Calu3 (cell line): Measurements from ENCODE around the gene RBMX. TPM values are rescaled to one million over a fixed set of nuclear protein-coding genes. Genes with fewer than 3 reads are reported as not detected.

Source experiments
- BruUV-seq: library from RNA; stranded (reverse); fragments of 400-500 nt; replicated peaks from 2 replicates; lab custom pipeline; 2021; lab: Mats Ljungman, UMichigan
- CTCF ChIA-PET: fragments of 300-600 bp; sonication (Branson Sonifier 250); formaldehyde crosslinking; loops from one replicate; lab custom pipeline; 2022; ENCODE audit warnings: antibody characterized with exemption; lab: Charles Lee
- DNase-seq: peaks from one replicate; pipeline ENCODE4 v3.0.0; 2022
- H3K27ac Mint-ChIP-seq: one replicate; pipeline ENCODE4 v1.8.0; 2022; ENCODE audit warnings: mixed read lengths; ENCODE audit not compliant: unreplicated experiment
- H3K27me3 Mint-ChIP-seq: one replicate; pipeline ENCODE4 v1.8.0; 2022; ENCODE audit warnings: mixed read lengths; ENCODE audit not compliant: unreplicated experiment
- H3K36me3 Mint-ChIP-seq: one replicate; pipeline ENCODE4 v1.8.0; 2022; ENCODE audit warnings: mild to moderate bottlenecking, moderate library complexity, mixed read lengths; ENCODE audit not compliant: insufficient read depth, unreplicated experiment
- H3K4me1 Mint-ChIP-seq: one replicate; pipeline ENCODE4 v1.8.0; 2022; ENCODE audit warnings: mild to moderate bottlenecking, low read depth, mixed read lengths; ENCODE audit not compliant: unreplicated experiment
- H3K4me3 Mint-ChIP-seq: one replicate; pipeline ENCODE4 v1.8.0; 2022; ENCODE audit warnings: mild to moderate bottlenecking, low read depth, moderate library complexity, mixed read lengths; ENCODE audit not compliant: unreplicated experiment
- H3K9me3 Mint-ChIP-seq: one replicate; pipeline ENCODE4 v1.8.0; 2022; ENCODE audit warnings: low read depth, mixed read lengths; ENCODE audit not compliant: unreplicated experiment
- CTCF ChIP-seq: fragments of 200-600 bp; IDR thresholded peaks from one replicate; pipeline ENCODE4 v1.8.0; 2022; ENCODE audit warnings: antibody characterized with exemption; ENCODE audit not compliant: unreplicated experiment
- intact Hi-C: fragments of 100-400 bp; cut with micrococcal nuclease; formaldehyde crosslinking; loops from one replicate; pipeline ENCODE4 v1.10.0; 2022; ENCODE audit not compliant: unreplicated experiment
- total RNA-seq: library from RNA; stranded (reverse); gene quantifications from 2 replicates; pipeline ENCODE4 v1.2.3, GENCODE V29; 2022

Gene RBMX
- total RNA-seq, 1 experiment from 2014 or later: 252 TPM

- TF ChIP-seq CTCF: no peak
- DNase-seq: no peak
- no peak overlapping the region for H3K4me3 Mint-ChIP-seq
- CTCF ChIA-PET: interaction anchor here (0.6 kb wide), 1 partner anchor 45 kb away, joined by 3 read pairs; no protein-coding TSS in a partner anchor
- no peaks in the 10 kb centered on the region for H3K9me3 Mint-ChIP-seq
- H3K4me1 Mint-ChIP-seq: peaks cover 17% of the 10 kb centered on the region
- intact Hi-C loops: no loop called here
- H3K27me3 Mint-ChIP-seq: no peaks in the 10 kb centered on the region
- H3K36me3 Mint-ChIP-seq: peaks cover 23% of the 10 kb centered on the region
- BruUV-seq: no TSS peak
- peak overlapping the region; percentile 23 for H3K27ac Mint-ChIP-seq
Measured at GRCh38 chrX:136911253-136911652, 30.7 kb upstream of the RBMX start.

DNA sequence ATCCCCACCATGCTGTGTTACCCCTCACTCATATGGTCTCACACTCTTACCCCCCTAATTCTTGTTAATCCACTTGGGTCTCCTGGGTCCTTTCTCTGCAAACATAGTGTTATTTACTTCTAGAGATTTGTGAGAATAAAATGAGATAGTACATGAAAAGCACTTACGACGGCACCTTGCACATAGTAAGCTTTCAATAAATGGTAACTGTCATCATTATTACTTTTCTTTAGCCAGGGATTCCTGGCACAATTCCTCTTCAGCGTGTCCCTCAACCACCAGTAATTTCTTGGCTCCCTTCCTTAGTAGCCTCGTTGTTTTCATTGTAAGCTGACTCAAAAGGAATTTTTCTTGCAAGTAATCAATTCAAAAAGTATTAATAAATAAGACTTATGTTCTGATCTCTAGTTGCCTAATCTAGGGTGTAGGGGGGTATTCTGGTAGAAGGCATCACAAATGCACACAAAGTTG is 30.1 kb upstream of the RBMX start:
- DNase-seq: no peak
- Mint-ChIP-seq H3K27ac (peak overlapping the region; percentile 87), H3K27me3 (no peaks in the 10 kb centered on the region), H3K4me3 (peak overlapping the region; percentile 95), H3K4me1 (peaks cover 17% of the 10 kb centered on the region), H3K36me3 (peaks cover 23% of the 10 kb centered on the region), H3K9me3 (no peaks in the 10 kb centered on the region)
- intact Hi-C loops: no loop called here
- CTCF ChIA-PET: interaction anchor here (0.6 kb wide), 1 partner anchor 44 kb away, joined by 3 read pairs; no protein-coding TSS in a partner anchor
- TF ChIP-seq CTCF: no peak
- TSS peak; percentile 40 for BruUV-seq

DNA sequence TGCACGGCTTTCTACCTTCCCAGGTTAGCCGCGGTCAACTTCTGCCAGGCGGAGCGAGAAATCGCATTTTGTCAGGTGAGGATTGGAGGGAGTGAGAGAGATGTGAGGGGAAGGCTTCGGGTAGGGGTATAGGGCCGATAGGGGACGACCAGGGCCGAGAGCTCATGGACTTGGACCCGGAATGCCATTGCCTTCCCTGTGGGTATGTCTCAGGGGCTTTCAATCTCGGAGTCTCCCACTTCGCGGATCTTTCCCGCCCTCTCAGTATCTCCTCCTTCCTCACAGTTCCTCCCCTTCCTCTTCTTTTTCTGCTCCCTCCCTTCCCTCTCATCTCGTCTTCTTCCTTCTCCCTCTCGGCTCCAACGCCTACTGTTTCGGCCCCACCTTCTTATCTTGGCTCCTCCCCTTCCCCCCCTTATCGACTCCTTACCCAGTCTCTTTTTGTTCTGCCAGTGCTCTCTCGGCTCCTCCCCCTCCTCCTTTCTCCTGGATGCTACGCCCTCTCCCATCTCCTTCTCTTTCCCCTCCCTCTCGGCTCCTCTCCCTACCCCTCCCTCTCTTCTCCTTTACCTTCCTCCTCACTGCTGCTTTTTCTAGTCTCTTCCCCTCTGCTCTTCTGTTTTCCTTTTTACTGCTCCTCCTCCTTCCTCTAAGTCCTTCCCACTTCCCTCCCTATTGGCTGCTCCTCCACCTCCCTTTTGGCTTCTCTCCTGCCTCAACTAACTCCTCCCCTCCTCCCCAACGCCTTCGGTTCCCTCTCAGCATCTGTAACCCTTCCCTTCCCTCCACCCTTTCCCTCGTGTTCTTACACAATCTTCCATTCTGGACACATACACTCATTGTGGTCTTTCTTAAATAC is 29.4 kb upstream of the RBMX start:
- Mint-ChIP-seq H3K9me3 (no peaks in the 10 kb centered on the region), H3K4me1 (peaks cover 17% of the 10 kb centered on the region), H3K27ac (peak overlapping the region; percentile 87), H3K27me3 (no peaks in the 10 kb centered on the region), H3K4me3 (peak overlapping the region; percentile 95), H3K36me3 (peaks cover 23% of the 10 kb centered on the region)
- BruUV-seq: no TSS peak
- peak; percentile 79 for DNase-seq
- no peak for TF ChIP-seq CTCF
- intact Hi-C loops: no loop called here
- CTCF ChIA-PET: no interaction called here

DNA sequence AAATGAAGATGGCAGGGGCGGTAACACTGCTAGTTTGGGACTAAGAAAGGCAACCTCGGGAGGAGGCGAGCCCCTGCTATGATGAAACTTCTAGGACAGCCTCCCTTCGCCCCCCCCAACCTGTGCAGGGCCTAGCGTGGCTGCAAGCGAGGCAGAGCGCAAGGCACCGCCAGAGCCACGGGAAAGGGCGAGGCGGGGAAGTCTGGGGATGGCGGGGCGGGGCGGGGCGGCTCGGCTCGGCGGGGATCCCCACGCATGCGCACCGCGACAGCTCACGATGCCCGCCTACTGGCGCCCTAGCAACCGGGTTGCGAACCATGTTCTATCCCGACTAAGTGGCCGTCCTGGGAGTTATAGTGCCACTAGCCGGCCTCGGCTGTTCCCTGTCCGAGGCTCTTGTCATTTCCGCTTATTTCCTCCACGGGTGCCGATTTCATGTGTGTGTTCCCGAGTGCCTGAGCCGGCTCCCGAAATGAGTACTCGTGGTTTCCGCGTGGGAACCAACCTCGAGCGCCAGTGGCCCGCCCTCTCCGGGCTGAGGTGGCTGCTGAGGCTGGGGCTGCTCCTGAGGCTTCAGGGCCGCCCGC is 28.7 kb upstream of the RBMX start:
- H3K9me3 Mint-ChIP-seq: no peaks in the 10 kb centered on the region
- peaks cover 17% of the 10 kb centered on the region for H3K4me1 Mint-ChIP-seq
- CTCF ChIA-PET: interaction anchor here (0.7 to 1.1 kb wide), 2 partner anchors 29 to 115 kb away, joined by 3 to 7 read pairs; partner anchors contain the start of gene RBMX
- H3K27ac Mint-ChIP-seq: peak overlapping the region; percentile 87
- intact Hi-C loops: no loop called here
- peaks cover 23% of the 10 kb centered on the region for H3K36me3 Mint-ChIP-seq
- no peaks in the 10 kb centered on the region for H3K27me3 Mint-ChIP-seq
- no TSS peak for BruUV-seq
- H3K4me3 Mint-ChIP-seq: peak overlapping the region; percentile 95
- TF ChIP-seq CTCF: no peak
- DNase-seq: peak; percentile 79
